OCI-LY1 (cell line): Measurements from ENCODE around the gene CTDSP1.

Experiments used
- CTCF ChIP-seq: fragments of 200-600 bp; sonication (generic), shearing (Covaris generic); IDR thresholded peaks from 2 replicates; pipeline ENCODE4 v1.5.1; 2017; ENCODE audit warnings: mild to moderate bottlenecking, antibody characterized with exemption, low read length, moderate library complexity, mixed read lengths
- EZH2 ChIP-seq: fragments of 200-600 bp; sonication (generic), shearing (Covaris generic); IDR thresholded peaks from 2 replicates; pipeline ENCODE4 v1.8.0; 2017; ENCODE audit warnings: borderline replicate concordance, mixed run types, mild to moderate bottlenecking, antibody characterized with exemption, low read length, moderate library complexity, mixed read lengths

- no peak for TF ChIP-seq EZH2
- TF ChIP-seq CTCF, result no peak
Observed at GRCh38 chr2:218399391-218400166, at the start of gene CTDSP1.
